GOT3 (cell line): ENCODE measurements around the gene KCNC3.

Experiments used
- DNase-seq: peaks from one replicate; lab custom pipeline; 2025; ENCODE audit warnings: mixed read lengths; lab: John Stamatoyannopoulos, UW

Gene KCNC3

GRCh38 chr19:50276370-50277063 lies 52.7 kb downstream of the KCNC3 start:
- DNase-seq = no peak

GRCh38 chr19:50275577-50276368 lies 53.4 kb downstream of the KCNC3 start:
- no peak for DNase-seq

- DNase-seq = no peak
These were observed 55.4 kb downstream of the KCNC3 start for GRCh38 chr19:50273821-50274220.

GRCh38 chr19:50272263-50272897 lies 56.8 kb downstream of the KCNC3 start:
- DNase-seq = no peak

- DNase-seq = no peak
These were observed 59.5 kb downstream of the KCNC3 start for GRCh38 chr19:50269653-50270052.

- DNase-seq = no peak
These were observed 60.7 kb downstream of the KCNC3 start for GRCh38 chr19:50268501-50268900.

GRCh38 chr19:50268041-50268440 lies 61.1 kb downstream of the KCNC3 start:
- DNase-seq = no peak

GRCh38 chr19:50266896-50267295 lies 62.3 kb downstream of the KCNC3 start:
- DNase-seq = no peak

- DNase-seq = no peak
These were observed 63.1 kb downstream of the KCNC3 start for GRCh38 chr19:50266041-50266440.

GRCh38 chr19:50264483-50265186 lies 64.5 kb downstream of the KCNC3 start:
- DNase-seq = no peak

GRCh38 chr19:50263176-50263575 lies 66.0 kb downstream of the KCNC3 start:
- no peak for DNase-seq
